Stimulated activated CD8-positive, alpha-beta memory T cell treated with anti-CD3 and anti-CD28 coated beads, Interleukin-15, amount 100 ng/mL, for 4 hours (primary cell): ENCODE data around the gene PCBP4.
A peak's percentile ranks its signal among the peaks of the same experiment; 100 is the strongest.

Source experiments
- DNase-seq, 2 donors: peaks; one replicate each; pipeline ENCODE4 v3.0.0-alpha.2; 2020; ENCODE audit warnings: low read depth in 2 of 2

PCBP4 gene

GRCh38 chr3:51967384-51968169, at the start of gene PCBP4:
PCBP4 (minus strand) TSS chr3:51967454; CDS start chr3:51961240, 6,214 bp downstream.
- DNase-seq: no peak

GRCh38 chr3:52015438-52016228, 48.4 kb upstream of the PCBP4 start:
- no peak for DNase-seq

DNA sequence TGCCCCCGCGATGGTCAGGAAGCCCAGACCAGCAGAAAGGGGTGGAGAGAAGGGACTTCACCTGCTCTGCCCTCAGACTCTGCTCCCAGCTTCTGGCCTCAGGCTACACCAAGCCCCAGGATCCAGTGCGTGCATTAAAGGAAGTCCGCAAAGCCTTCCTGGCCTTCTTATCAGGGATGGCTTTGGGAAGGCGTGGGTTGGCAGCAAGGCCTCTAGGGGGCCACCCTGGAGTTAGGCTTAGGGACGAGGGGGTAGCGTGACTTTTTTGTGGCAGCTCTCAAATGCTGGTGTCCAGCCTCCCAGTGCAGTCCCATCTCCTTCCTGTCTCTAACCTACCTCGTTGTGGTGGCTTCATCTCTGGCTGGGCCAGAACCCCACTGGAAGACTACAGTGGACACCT, 47.4 kb upstream of the PCBP4 start:
- no peak for DNase-seq

GRCh38 chr3:52013802-52014598, 46.7 kb upstream of the PCBP4 start:
- no peak for DNase-seq

DNA sequence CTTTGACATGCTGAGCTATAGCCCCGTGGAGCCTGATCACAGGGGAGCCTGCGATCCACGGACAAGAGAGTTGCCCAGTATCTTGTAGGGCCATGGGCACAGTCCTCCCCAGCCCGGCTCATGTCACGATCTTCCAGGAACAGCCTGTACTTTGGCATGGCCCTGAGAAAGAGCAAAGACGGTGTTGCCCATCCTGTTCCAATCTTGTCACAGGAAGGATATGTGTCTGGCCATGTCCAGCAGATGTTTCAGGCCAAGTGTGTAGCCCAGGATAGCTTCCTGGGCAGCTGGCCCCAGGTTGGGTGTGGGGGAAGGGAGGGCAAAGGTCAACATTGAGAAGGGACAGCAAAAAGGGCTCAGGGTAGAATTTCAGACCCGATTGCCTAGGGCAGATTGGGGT, 45.4 kb upstream of the PCBP4 start:
- DNase-seq: no peak

GRCh38 chr3:52010431-52010830, 43.2 kb upstream of the PCBP4 start:
- no peak for DNase-seq

GRCh38 chr3:52007291-52007690, 40.0 kb upstream of the PCBP4 start:
- DNase-seq: no peak

DNA sequence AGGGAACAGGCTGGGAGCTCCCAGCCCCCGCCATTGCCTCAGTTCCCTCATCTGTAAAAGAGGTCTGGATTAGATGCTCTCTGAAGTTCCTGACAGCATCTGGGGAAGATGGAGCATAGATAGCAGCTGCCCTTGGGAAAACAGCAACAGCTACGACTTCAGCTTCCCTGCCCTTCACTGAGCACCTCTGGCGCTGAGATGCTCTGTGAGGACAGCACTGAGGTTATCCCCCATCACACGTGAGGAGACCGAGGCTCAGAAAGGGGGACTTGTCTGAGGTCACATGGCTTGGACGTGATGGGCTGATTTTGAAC, 39.5 kb upstream of the PCBP4 start:
- no peak for DNase-seq

DNA sequence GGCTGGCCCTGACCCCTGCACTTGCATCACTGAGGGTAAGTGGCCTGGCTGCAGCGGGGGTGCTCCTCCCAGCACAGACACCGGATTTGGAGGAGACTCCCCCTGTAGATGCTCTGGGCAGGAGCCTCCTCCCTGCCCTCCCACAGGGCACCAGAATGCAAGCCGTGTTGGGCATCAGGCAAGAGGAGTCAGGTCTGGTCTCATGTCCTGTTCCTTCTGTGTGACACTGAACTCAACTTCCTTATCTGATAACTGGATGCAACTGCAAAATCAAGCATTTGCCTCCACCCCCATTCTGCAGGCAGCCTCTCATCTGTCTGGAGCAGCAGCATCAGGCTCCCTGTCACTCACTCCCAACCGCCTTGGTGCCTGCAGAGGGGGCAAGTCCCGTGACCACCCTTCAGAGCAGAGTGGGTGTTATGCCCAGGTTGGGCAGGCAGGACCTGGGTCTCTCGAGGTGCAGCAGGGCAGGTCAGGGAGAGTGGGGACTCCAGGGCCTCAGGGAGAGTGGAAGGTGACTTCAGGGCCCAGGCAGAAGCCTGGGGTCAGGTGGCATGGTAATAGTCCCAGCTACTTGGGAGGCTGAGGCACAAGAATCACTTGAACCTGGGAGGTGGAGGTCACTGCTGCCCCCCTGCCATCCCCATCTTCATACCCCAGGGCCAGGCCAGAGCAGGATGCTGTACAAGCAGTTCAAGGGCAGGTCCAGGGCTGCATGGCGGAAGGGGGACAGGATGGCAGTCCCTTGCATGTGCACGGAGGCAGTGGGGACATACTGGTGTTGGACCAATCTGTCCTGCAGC, 39.0 kb upstream of the PCBP4 start:
- DNase-seq: no peak

- no peak for DNase-seq
These were observed 38.3 kb upstream of the PCBP4 start for GRCh38 chr3:52005571-52005986.

DNA sequence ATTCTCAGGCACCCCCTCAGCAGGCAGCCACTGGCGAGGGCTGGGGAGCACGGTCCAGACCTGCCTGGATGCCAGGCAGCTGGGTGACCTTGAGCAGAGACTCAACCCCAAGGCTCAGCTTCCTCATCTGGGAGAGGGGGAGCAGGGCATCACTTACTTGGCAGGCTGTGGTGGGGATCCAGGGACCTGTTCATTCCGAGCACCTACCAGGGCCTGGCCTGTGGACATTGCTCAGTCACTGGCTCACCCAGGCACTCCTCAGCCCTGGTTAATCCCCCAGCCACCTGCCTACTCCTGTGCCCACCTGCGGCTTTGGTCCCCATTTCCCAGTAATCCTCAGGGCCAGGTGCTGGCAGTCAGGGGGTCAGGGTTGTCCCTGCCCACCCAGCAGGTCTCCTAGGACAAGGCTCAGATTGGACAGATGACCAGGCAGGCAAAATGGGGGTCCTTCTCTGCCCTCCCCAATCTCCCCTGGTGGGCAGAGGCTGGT, 37.7 kb upstream of the PCBP4 start:
- no peak for DNase-seq

DNA sequence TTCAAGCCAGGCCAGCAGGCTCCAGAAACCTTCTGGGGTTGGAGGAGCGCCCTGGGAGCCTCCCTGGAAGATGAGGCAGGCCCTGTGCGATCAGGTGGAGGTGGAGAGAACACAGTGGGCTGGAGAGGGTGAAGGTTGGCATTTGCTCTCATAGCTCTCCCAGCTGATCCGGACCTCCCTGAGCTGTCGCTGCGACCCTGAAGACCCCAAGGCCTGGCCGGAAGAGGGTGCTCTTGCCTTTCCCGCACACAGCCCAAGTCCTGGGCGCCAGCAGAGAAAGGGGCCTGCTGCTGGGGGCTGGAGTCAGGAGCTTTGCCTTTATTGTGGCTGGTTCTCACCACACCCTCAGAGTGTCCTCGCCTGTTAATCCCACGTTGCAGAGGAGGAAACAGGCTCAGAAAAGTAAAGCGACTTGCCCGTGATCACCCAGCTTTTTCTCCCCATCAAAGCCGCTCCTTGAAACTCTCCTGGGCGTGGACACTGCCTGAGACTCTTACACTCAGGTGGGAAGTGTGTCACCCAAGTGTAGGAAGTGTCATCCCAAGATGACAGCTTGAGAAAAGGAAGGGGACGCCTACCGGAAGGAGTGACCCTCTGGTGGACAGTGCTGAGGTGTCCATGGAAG, 37.0 kb upstream of the PCBP4 start:
- no peak for DNase-seq

DNA sequence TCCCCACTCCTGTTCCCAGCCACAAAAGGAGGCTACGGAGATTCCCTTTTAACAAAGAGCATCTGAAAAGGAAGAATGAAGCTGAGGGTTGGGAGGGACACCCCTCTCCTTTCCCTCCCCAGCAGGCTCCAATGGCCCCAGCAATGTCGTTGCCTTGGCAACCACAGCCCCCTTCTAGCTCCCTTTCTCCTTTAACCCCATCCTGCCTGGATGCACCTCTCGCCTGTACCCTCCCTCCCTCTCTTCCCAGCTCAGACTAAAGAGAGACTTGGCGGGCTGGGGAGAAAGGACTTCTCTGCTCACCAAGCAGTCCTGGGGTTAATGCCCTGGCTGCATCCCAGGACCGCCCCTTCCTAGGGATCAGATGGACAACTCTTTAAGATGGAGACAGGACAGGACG, 35.5 kb upstream of the PCBP4 start:
- no peak for DNase-seq

DNA sequence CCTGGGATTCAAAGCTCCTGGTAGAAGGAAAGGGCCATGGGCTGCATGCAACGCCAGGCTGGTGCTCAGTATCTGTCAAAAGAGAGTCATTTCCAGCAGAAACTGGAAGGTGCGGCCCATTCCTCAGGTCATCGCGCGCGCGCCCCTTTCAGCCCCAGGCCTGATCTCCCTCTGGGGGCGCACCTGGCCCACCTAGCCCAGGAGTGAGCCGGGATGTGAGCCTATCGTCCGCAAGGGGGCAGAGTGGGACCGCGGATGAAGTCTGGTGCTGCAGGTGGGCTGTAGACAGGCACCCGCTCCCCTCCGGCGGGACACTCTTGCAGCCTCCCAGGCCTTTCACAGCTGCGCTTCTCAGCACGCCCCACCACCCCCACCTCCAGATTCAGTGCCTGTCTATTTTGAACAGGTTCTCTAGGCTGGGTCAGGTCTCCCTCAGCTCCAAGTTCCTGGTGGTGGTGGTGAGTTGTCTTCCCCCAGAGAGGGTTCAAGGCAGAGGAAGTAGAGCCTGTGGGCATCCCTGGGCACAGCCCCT, 34.3 kb upstream of the PCBP4 start:
- peak; percentile 56 to 69 for DNase-seq

- no peak for DNase-seq
These were observed 32.6 kb upstream of the PCBP4 start for GRCh38 chr3:51999846-52000245.

DNA sequence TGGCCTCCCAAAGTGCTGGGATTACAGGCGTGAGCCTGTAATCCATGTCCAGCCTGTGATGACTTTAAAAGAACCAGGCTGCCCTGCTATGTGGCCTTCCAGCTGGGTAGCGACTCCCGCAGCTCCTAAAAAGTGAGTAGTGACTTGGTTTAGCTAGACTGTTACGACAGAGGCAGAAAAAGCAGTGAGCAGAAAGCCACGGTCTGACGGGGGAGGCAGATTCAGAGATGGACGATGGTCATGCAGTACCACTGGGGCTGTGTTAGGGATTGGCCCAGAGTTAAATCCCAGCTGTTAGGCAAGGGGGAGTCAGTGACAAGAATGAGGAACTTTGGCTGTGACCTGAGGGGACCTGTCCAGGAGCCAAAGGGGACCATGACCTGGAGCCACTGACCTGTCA, 31.5 kb upstream of the PCBP4 start:
- no peak for DNase-seq

- DNase-seq: no peak
These were observed 30.8 kb upstream of the PCBP4 start for GRCh38 chr3:51997935-51998596.

GRCh38 chr3:51997172-51997571, 29.9 kb upstream of the PCBP4 start:
- no peak for DNase-seq

- peak; percentile 79 to 82 for DNase-seq
These were observed 28.3 kb upstream of the PCBP4 start, which contains the start of gene RPL29 for GRCh38 chr3:51995346-51996163. RPL29 (minus strand) TSS chr3:51995895; CDS start chr3:51995461, 434 bp downstream.
